ENCODE results near the gene TACC2.
"Not testable (repeated sequence)": the region's sequence is repeated elsewhere in the genome, so short reads cannot be mapped to it uniquely, and the experiment has no call there.

Gene TACC2

GRCh38 chr10:122197611-122198222, 208.8 kb downstream of the TACC2 start:
- DNase-seq (ENCODE audit: low spot score), result no peak

DNA sequence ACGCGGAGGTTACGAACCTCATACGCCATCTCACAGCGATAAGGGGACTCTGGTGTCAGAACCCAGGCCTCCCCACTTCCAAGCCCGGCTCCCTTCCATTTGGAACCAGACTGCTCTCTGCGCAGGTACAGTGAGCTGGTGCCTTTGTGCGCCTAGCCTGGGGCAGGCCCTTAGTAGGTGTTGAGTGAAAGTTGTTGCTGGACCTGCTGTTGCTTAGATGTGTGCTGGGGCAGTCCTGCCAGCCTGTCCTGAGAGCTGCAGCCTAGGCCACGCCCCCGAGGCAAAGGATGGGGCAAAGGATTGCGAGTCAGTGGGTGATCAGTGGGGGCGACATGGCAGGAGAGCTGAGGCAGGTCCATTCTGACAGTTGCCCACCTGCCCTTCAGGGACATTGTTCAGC, 209.7 kb downstream of the TACC2 start:
- DNase-seq (ENCODE audit: low spot score), result no peak

- no peak for DNase-seq (ENCODE audit: low spot score)
Observed at GRCh38 chr10:122199070-122199469, 210.1 kb downstream of the TACC2 start.

DNA sequence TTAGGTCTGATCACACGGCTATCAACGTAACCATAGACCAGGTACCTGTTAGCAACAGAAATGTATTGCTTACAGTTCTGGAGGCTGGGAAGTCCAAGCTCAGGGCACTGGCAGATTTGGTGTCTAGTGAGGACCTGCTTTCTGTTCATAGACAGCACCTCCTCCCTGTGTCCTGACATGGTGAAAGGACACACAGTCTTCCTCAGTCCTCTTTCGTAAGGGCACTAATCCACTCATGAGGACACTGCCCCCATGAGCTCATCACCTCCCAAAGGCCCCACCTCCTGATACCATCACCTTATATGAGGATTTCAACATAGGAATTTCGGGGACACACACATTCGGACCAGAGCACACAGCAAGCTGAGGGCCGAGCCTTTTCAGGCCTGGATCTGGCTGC, 210.7 kb downstream of the TACC2 start:
- no peak for DNase-seq (ENCODE audit: low spot score)

DNA sequence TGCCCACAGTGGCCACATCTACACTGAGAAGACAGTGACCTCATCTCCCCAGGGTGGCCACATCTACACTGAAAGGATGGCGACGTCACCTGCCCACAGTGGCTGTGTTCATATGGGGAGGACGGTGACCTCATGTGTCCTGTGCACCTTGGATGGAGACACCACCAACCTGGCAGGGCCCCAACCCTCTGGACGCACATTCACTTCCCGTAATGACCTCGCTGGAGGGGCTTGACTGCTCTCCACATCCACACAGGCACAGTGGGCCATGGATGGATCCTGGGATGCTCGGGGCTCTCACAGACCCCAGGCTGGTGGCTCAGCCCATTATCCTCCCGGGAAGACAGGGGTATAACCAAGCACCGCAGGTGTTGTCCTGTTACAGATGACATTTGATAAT, 212.4 kb downstream of the TACC2 start:
- DNase-seq (ENCODE audit: low spot score), result no peak

DNA sequence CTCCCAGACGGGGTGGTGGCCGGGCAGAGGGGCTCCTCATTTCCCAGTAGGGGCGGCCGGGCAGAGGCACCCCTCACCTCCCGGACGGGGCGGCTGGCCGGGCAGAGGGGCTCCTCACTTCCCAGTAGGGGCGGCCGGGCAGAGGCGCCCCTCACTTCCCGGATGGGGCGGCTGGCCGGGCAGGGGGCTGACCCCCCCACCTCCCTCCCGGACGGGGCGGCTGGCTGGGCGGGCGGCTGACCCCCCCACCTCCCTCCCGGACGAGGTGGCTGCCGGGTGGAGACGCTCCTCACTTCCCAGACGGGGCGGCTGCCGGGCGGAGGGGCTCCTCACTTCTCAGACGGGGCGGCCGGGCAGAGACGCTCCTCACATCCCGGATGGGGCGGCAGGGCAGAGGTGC, 214.2 kb downstream of the TACC2 start:
- not testable (repeated sequence) for DNase-seq (ENCODE audit: low spot score)

GRCh38 chr10:122204691-122205489, 215.9 kb downstream of the TACC2 start:
- DNase-seq (ENCODE audit: low spot score), result no peak

- no peak for DNase-seq (ENCODE audit: low spot score)
Observed at GRCh38 chr10:122206471-122207065, 217.6 kb downstream of the TACC2 start.

GRCh38 chr10:122207163-122207562, 218.2 kb downstream of the TACC2 start:
- DNase-seq (ENCODE audit: low spot score), result no peak

- DNase-seq (ENCODE audit: low spot score), result no peak
Observed at GRCh38 chr10:122207596-122207995, 218.6 kb downstream of the TACC2 start.

- no peak for DNase-seq (ENCODE audit: low spot score)
Observed at GRCh38 chr10:122208571-122209430, 219.8 kb downstream of the TACC2 start.

GRCh38 chr10:122210481-122211265, 221.7 kb downstream of the TACC2 start:
- no peak for DNase-seq (ENCODE audit: low spot score)

DNA sequence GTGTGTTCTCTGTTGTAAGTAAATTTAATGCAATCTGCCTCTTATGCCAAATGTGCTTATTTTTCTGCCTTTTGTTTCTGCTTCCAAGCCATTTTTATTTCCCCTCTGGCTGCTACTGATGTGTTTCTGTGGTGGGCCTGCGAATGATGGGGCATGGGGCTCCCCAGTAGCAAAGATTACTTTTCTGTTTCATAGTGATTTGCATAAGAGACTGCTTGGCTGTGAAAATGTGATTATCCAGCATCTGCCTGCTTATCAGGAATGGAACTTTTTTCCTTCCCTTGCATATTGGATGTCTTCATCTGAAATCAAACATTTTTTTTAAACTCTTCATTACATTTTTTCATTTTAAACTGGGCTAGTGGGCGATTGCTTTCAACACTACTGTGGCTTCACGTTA, 224.4 kb downstream of the TACC2 start:
- DNase-seq (ENCODE audit: low spot score), result no peak

DNA sequence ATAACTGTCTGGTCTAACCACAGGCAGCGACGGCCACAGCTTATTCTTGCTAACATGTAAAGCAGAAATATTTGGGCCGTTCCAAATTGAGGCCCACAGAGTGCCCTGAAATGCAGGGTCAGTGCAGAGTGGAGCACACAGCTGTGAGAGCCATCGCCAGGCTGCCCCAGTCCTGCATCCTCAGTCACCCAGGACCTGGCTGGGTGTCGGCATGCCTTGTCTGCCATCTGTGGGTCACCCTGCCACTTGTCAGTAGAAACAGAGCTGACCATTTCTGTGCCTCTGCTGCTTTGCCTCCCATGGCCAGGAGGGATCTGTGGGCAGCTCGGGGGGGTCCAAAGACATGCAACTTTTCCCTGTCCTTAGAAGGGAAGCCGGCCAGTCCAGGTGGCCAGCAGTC, 224.8 kb downstream of the TACC2 start:
- DNase-seq (ENCODE audit: low spot score), result no peak

DNA sequence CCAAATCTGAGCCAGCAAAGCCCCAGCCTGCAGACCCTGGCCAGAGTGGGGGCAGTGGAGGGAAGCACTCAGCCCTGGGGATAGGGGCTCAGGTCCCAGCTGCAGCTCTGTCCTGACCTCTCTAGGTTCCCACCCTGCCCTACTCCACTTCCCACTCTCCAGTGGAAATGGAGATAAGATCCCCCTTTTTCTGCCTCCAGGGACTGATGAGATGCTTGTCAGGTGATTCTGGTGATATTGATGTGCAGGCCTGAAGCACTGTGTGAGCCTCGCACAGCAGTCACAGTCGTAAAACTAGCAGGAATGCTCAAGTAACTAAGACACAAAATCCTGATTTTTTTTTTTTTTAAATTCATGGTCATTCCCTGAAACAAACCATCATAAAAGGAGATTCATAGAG, 227.1 kb downstream of the TACC2 start:
- no peak for DNase-seq (ENCODE audit: low spot score)

- DNase-seq (ENCODE audit: low spot score), result no peak
Observed at GRCh38 chr10:122219340-122219739, 230.4 kb downstream of the TACC2 start.

DNA sequence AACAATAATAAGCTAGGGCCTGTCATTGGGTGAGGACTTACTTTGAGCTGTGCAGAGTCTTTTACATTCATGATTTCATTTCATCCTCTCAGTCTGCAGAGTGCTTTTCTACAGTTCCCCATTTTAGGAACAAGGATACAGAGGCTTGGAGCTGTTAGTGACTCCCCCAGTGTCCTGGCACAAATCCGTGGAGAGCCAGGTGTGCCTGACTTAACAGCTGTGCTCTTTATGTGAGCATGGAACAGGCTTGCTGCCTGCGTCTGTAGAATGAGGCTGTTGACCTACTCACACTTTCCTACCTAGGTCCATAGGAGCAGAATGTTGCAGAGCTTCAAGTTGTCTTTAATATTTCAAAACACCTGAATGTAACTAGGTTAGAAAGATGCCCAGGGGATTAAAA, 231.8 kb downstream of the TACC2 start:
- no peak for DNase-seq (ENCODE audit: low spot score)

GRCh38 chr10:122221958-122222357, 233.0 kb downstream of the TACC2 start:
- no peak for DNase-seq (ENCODE audit: low spot score)

DNA sequence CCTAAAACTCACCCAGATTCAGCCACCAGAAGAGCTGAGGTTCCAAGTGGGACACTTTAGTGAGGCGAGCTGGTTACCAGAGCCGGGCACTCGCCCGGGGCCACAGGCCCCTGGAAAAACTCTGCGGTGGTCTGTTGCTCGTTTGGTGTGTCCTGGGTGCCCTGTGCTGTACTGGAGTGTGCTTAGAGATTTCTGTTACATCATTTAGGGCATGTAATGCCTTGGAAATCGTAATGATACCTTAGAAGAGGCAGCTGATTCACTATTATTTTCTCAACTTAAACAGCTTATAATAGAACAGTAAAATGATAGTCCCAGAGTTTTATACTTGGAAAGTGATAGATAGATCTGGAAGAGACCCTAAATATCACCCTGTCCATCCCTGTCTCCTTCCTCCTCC, 233.7 kb downstream of the TACC2 start:
- no peak for DNase-seq (ENCODE audit: low spot score)

- DNase-seq (ENCODE audit: low spot score), result no peak
Observed at GRCh38 chr10:122224159-122224558, 235.2 kb downstream of the TACC2 start.

- DNase-seq (ENCODE audit: low spot score), result no peak
Observed at GRCh38 chr10:122225330-122225729, 236.4 kb downstream of the TACC2 start.

DNA sequence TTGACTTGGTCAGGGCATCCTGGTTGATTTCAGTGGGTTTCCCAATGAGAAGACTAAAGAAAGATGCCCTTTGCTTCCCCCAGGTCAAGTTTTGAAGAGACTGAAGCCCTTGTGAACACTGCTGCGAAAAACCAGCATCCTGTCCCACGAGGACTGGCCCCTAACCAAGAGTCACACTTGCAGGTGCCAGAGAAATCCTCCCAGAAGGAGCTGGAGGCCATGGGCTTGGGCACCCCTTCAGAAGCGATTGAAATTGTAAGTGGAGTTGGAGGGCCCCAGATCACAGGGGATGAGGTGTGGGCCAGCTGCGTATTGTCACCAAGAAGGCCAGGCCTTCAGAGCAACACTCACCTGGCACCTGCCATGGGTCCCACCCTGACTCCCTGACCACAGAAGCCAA, 238.8 kb downstream of the TACC2 start:
- DNase-seq (ENCODE audit: low spot score), result no peak

Data from hematopoietic multipotent progenitor cell treated with erythropoietin and hydrocortisone succinate and interleukin-3 and kit ligand, for 17 days (in vitro differentiated cells).